Measurements from ENCODE around the gene ANKRD12.

- TF ChIP-seq POLR2A (IDR thresholded peaks at IDR 0.05) (no peak), CTCF (IDR thresholded peaks at IDR 0.05) (no peak)
Measured at GRCh38 chr18:9243029-9243428, 106.4 kb downstream of the ANKRD12 start.
